KBM-7 (cell line): ENCODE data around the gene INSYN2B.
"Not testable (repeated sequence)": the region's sequence is repeated elsewhere in the genome, so short reads cannot be mapped to it uniquely, and the experiment has no call there.

Experiments used
- DNase-seq: peaks from one replicate; pipeline ENCODE4 v3.0.0-alpha.2; 2015
- in situ Hi-C: fragments of 300-500 bp; cut with MboI; formaldehyde crosslinking; loops from 2 replicates; pipeline ENCODE4 v1.14.3; 2020; ENCODE audit warnings: low sequenced_read_pairs, low pct_unique_long_range_greater_than_20kb, mixed read lengths

The INSYN2B gene

GRCh38 chr5:169978714-169979113 lies 1.6 kb downstream of the INSYN2B start:
- in situ Hi-C loops: no loop called here
- DNase-seq: no peak

DNA sequence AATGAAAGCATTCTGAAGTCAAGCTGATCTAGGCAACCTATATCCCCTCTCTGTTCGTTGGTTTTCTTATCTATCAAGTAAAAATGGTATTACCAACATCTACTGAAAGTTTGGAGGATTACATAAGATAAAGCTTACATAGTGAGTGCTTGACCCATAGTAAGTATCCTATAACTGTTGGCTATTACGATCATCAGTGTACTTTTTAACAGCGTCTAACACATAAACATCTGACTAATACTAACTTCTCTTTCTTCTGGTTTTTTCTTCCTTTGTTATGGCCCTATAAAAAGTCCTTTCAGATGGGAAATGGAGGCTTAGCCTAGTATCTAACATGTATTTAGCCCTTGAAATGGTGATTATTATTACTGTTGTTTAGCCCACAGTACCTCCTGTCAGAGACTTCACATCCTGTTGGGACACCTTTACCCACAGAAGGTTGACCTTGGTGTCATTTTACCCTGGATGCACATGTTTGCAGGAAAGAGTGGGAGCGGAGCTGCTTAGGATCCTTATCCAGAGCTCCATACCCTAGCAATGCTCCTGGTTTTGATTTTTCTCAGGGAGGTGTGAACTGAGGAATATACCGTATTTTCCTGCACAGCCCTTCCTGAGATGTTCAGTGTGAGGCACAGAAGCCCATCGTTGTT lies 6.0 kb downstream of the INSYN2B start:
- no peak for DNase-seq
- in situ Hi-C loops: no loop called here

GRCh38 chr5:169973056-169973455 lies 7.2 kb downstream of the INSYN2B start:
- in situ Hi-C loops: no loop called here
- no peak for DNase-seq

- DNase-seq: no peak
- in situ Hi-C loops: no loop called here
Observed at GRCh38 chr5:169971780-169972179, 8.5 kb downstream of the INSYN2B start.

- no peak for DNase-seq
- in situ Hi-C loops: no loop called here
Observed at GRCh38 chr5:169970911-169971765, 9.2 kb downstream of the INSYN2B start.

GRCh38 chr5:169970339-169970738 lies 10.0 kb downstream of the INSYN2B start:
- in situ Hi-C loops: no loop called here
- DNase-seq: no peak

- in situ Hi-C loops: no loop called here
- no peak for DNase-seq
Observed at GRCh38 chr5:169964246-169964645, 16.0 kb downstream of the INSYN2B start.

GRCh38 chr5:169960659-169961058 lies 19.6 kb downstream of the INSYN2B start:
- in situ Hi-C loops: no loop called here
- no peak for DNase-seq

DNA sequence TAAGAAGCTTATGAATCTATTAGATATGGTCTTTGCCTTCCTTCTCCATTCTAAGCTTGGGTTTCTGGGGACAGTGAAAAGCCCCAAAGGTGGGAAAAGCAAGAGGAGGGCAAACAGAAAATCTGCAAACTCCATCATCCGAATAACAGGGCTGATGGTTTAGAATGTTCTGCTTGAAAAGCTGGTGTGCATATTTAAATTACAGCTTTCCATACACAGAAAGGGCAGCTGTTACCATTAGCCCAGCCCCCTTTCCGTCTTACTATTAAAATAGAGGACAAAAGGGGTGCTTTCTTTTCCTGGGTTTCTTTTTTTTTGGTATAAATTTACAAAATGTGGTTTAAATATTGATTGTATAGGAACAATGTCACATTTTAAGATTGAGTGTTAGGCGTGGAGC lies 22.0 kb downstream of the INSYN2B start:
- in situ Hi-C loops: no loop called here
- no peak for DNase-seq

DNA sequence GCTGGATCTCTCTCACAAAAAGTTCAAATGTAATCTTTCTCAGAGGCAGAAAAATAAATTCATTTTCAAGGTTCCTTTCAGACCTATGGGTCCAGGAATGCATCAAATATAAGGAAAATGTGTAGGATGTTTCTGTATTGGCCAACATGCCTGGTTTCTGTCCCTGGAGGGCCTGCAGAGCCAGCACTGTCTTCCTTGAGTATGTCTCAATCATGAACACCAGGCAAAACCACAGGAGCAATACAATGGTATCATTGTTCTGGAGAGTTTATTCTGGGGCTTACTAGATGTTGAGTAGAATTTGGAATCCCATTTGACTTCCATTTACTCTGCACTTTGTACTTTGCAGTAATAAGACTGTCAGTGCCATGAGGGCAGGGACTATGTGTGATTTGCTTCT lies 23.5 kb downstream of the INSYN2B start:
- in situ Hi-C loops: no loop called here
- no peak for DNase-seq

GRCh38 chr5:169956126-169956525 lies 24.2 kb downstream of the INSYN2B start:
- in situ Hi-C loops: no loop called here
- DNase-seq: no peak

- in situ Hi-C loops: no loop called here
- DNase-seq: no peak
Observed at GRCh38 chr5:169954786-169955185, 25.5 kb downstream of the INSYN2B start.

- in situ Hi-C loops: not testable (repeated sequence)
- DNase-seq: peak; percentile 16
Observed at GRCh38 chr5:169953196-169953595, 27.1 kb downstream of the INSYN2B start.

- in situ Hi-C loops: no loop called here
- no peak for DNase-seq
Observed at GRCh38 chr5:169950333-169950732, 30.0 kb downstream of the INSYN2B start.

DNA sequence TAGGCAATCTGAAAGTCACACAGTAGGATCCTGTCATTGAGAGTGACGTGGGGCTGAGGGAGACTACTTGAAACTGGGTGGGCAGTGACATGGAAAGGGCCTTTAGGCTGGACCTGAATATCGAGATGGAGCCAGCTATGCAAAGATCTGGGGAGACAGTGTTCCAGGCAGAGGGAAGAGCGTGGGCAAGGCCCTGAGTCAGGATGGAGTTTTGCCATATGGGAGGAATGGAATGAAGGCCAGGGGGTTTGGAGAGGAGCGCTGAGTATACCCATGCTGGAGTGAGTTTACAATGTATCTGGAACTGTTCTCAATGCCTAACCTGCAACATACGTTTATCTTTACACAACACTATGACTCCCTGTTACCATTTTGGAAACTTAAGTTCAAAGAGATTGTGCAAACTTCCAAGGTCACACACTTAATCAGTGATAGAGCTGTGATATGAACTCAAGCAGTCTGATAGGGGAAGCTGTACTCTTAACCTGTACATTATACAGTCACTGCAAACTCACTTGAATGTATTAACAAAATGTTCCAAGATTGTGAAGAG lies 33.5 kb downstream of the INSYN2B start:
- in situ Hi-C loops: no loop called here
- DNase-seq: no peak

DNA sequence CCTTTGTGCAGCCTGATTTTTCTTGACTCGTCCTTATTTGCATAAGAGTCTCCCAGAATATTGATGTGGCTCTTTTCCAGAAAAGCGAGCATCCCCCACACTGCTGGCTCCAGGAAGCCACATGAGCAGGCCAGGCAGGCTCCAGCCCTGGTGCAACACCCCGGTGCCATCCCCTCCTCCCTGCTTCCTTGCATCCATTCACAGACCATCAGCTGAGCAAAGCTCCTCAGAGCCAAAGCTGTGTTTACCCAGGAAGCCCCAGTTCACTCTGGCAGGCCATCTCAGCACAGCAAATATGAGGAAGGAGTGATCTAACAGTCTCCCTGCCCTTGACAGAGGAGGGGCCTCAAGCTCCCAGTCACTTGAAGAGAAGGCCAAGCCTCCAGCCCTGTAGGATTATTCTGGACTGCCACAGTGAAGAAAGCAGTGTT lies 34.4 kb downstream of the INSYN2B start:
- DNase-seq: no peak
- in situ Hi-C loops: no loop called here

- in situ Hi-C loops: no loop called here
- DNase-seq: no peak
Observed at GRCh38 chr5:169944922-169945680, 35.2 kb downstream of the INSYN2B start.

- in situ Hi-C loops: no loop called here
Observed at GRCh38 chr5:169944115-169944514, 36.2 kb downstream of the INSYN2B start.

GRCh38 chr5:169943026-169943425 lies 37.3 kb downstream of the INSYN2B start:
- no peak for DNase-seq
- in situ Hi-C loops: no loop called here

More at GRCh38 chr5:169944115-169944514, 36.2 kb downstream of the INSYN2B start:
- DNase-seq: no peak

DNA sequence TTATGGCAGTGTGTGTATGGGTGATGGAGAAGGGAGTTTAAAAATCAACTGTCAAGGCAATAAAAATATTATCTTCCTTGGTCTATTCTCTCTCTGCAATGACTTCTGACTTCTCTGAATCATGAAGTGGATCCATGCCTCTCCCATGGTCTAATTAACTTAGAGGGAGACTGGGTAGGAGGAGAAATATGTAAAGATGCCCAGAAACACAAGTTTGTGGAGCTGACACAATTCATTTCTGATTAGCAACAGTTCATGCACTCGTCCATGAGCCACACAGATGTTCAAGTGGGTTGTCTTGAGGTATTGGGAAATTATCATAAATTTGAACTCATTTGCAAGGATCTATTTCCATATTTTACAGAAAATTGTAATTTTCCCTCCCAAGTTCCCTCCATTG lies 38.1 kb downstream of the INSYN2B start:
- DNase-seq: no peak
- in situ Hi-C loops: no loop called here
